Breast epithelium (tissue), 4 donors: Measurements from ENCODE around the gene RERG. TPM values are rescaled to one million over a fixed set of nuclear protein-coding genes. Genes with fewer than 3 reads are reported as not detected.
A peak's percentile ranks its signal among the peaks of the same experiment; 100 is the strongest.

Source experiments
- DNase-seq, 2 donors: peaks; one replicate each; pipeline ENCODE4 v3.0.0-alpha.2; 2019; ENCODE audit warnings: low spot score in 2 of 2
- H3K27ac ChIP-seq, 2 donors: fragments of 200-600 bp; sonication (generic) in 1 of 2; one replicate each; pipeline ENCODE4 v1.5.1; 2016 to 2019; ENCODE audit warnings: mild to moderate bottlenecking in 1 of 2
- H3K27me3 ChIP-seq, 2 donors: fragments of 200-600 bp; sonication (generic) in 1 of 2; one replicate each; pipeline versions ENCODE4 v1.5.1 to v1.6.0; 2017 to 2019; ENCODE audit warnings: control low read depth in 1 of 2, mild to moderate bottlenecking in 1 of 2
- H3K36me3 ChIP-seq: fragments of 200-600 bp; one replicate; pipeline ENCODE4 v1.5.1; 2019
- H3K4me1 ChIP-seq, 2 donors: fragments of 200-600 bp; sonication (generic); one replicate each; pipeline ENCODE4 v1.5.1; 2016 to 2019; ENCODE audit warnings: control low read depth in 1 of 2
- H3K4me3 ChIP-seq, 3 donors: fragments of 200-600 bp; sonication (generic); 1 replicate in 2 of 3; 2 replicates in 1 of 3; pipeline ENCODE4 v1.5.1; 2016 to 2019; ENCODE audit warnings: mild to moderate bottlenecking in 3 of 3, moderate library complexity in 2 of 3
- H3K9me3 ChIP-seq, 2 donors: fragments of 200-600 bp; sonication (generic) in 1 of 2; one replicate each; pipeline ENCODE4 v1.5.1; 2016 to 2019; ENCODE audit warnings: control low read depth in 1 of 2
- POLR2A ChIP-seq: fragments of 450-650 bp; IDR thresholded peaks from one replicate; pipeline ENCODE4 v1.6.1; 2016; ENCODE audit warnings: antibody characterized with exemption, mild to moderate bottlenecking, moderate library complexity
- POLR2AphosphoS5 ChIP-seq, 3 donors: sonication (generic); formaldehyde crosslinking; IDR thresholded peaks; one replicate each; pipeline ENCODE4 v1.6.1; 2017; ENCODE audit warnings: antibody characterized with exemption in 3 of 3
- intact Hi-C: fragments of 100-400 bp; cut with DNase I; formaldehyde crosslinking; loops from one replicate; pipeline ENCODE4 v1.15.1; 2023; ENCODE audit warnings: low total_unique reads
- total RNA-seq, 3 donors: library from RNA; depleted of rRNA; stranded (reverse); fragments of >200 nt; gene quantifications; one replicate each; pipeline ENCODE4 v1.1.0, GENCODE V29; 2016
- TF ChIP-seq, protein P1 (sequence below), 3 donors: fragments of 450-650 bp; IDR thresholded peaks; one replicate each; pipeline ENCODE4 v1.5.1; 2016 to 2017; ENCODE audit warnings: antibody characterized with exemption in 3 of 3, mild to moderate bottlenecking in 3 of 3, moderate library complexity in 3 of 3

RERG gene
- total RNA-seq, 3 donors from 2014 or later = 16.3 to 126 (median 60.0) TPM

DNA sequence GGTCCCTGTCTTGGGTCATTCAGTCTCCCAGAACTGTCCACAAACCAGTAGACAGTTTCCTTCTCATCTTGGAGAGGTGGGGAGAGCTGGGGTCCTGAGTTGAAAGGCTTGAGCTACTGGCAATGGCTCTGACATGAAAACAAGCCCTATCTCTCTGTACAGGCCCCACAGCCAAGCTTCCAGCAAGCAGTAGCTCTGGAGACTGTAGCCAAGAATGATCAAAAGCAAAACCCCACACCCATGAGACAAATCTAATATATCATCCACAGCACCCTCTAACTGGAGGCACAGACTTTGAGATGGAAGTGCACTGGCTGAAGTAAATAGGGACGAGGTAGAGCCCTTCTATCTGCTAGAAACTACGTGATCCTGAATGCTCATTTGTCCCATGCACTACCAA, 40.9 kb downstream of the RERG start:
- H3K4me1 ChIP-seq = no peaks in the 10 kb centered on the region
- H3K4me3 ChIP-seq = no peak overlapping the region
- H3K36me3 ChIP-seq = no peaks in the 10 kb centered on the region
- no peak for DNase-seq
- H3K27ac ChIP-seq = peak overlapping the region; percentile 43 to 78
- intact Hi-C loops = no loop called here
- H3K27me3 ChIP-seq = no peaks in the 10 kb centered on the region
- TF ChIP-seq POLR2AphosphoS5 (IDR thresholded peaks at IDR 0.05) (no peak), POLR2A (no peak)
- TF ChIP-seq, protein P1, sequence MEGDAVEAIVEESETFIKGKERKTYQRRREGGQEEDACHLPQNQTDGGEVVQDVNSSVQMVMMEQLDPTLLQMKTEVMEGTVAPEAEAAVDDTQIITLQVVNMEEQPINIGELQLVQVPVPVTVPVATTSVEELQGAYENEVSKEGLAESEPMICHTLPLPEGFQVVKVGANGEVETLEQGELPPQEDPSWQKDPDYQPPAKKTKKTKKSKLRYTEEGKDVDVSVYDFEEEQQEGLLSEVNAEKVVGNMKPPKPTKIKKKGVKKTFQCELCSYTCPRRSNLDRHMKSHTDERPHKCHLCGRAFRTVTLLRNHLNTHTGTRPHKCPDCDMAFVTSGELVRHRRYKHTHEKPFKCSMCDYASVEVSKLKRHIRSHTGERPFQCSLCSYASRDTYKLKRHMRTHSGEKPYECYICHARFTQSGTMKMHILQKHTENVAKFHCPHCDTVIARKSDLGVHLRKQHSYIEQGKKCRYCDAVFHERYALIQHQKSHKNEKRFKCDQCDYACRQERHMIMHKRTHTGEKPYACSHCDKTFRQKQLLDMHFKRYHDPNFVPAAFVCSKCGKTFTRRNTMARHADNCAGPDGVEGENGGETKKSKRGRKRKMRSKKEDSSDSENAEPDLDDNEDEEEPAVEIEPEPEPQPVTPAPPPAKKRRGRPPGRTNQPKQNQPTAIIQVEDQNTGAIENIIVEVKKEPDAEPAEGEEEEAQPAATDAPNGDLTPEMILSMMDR (IDR thresholded peaks at IDR 0.05) = no peak
- no peaks in the 10 kb centered on the region for H3K9me3 ChIP-seq

DNA sequence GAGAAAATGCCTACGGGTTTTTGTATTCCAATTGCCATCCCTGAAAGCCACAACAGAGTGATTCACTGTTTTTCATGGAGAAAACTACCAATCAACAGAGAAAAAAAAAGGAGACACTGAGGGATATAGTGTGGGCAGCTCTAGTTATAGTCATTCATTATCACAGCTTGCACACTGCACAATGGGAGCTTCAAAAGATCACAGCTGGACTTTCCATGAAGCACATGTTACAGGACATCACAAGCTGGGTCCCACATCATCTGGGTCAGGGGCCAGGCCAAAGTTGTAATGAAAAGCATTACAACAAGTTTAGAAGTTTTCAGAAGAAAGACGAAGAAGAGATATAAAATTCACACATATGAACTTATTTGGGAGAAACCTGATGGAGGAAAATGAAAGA, 41.5 kb downstream of the RERG start:
- intact Hi-C loops = no loop called here
- Histone ChIP-seq H3K27ac (peak overlapping the region; percentile 3 to 60), H3K4me1 (no peaks in the 10 kb centered on the region), H3K27me3 (no peaks in the 10 kb centered on the region), H3K9me3 (no peaks in the 10 kb centered on the region), H3K36me3 (no peaks in the 10 kb centered on the region), H3K4me3 (no peak overlapping the region)
- TF ChIP-seq, protein P1 (IDR thresholded peaks at IDR 0.05) = no peak
- no peak for TF ChIP-seq POLR2A
- TF ChIP-seq POLR2AphosphoS5 (IDR thresholded peaks at IDR 0.05) = no peak
- no peak for DNase-seq

GRCh38 chr12:15173142-15173541, 48.1 kb downstream of the RERG start:
- Histone ChIP-seq H3K4me3 (no peak overlapping the region), H3K36me3 (no peaks in the 10 kb centered on the region), H3K27me3 (no peaks in the 10 kb centered on the region), H3K9me3 (no peaks in the 10 kb centered on the region), H3K27ac (no peak overlapping the region), H3K4me1 (no peaks in the 10 kb centered on the region)
- TF ChIP-seq, protein P1 (IDR thresholded peaks at IDR 0.05) = no peak
- TF ChIP-seq POLR2AphosphoS5 (IDR thresholded peaks at IDR 0.05) = no peak
- DNase-seq = no peak
- intact Hi-C loops = no loop called here

DNA sequence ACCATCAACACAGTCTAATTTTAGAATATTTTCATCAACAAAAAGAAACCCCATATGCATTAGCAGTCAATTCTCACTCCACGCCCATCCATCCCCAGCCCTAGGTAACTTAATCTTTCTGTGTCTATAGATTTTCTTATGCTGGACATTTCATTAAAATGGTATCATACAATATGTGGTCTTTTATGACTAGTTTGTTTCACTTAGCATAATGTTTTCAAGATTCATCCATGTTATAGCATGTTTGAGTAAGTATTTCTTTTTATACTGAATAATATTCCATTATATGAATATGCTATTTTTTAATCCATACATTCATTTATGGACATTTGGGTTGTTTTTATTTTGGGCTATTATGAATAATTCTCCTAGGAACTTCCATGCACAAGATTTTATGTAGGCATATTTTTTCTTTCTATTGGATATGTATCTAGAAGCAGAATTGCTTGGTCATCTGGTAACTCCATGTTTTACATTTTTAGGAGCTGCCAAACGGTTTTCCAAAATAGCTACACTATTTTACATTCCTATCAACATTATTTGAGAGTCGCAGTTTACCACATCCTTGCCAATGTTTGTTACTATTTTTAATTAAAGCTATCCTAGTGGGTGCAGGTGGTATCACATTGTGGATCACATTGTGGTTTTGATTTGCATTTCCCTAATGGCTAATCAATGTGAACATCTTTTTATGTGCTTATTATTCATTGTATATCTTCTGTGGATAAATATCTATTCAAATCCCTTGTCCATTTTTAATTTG, 49.0 kb downstream of the RERG start:
- intact Hi-C loops = no loop called here
- H3K4me3 ChIP-seq = no peak overlapping the region
- no peak overlapping the region for H3K27ac ChIP-seq
- DNase-seq = no peak
- H3K9me3 ChIP-seq = no peaks in the 10 kb centered on the region
- no peaks in the 10 kb centered on the region for H3K36me3 ChIP-seq
- no peaks in the 10 kb centered on the region for H3K4me1 ChIP-seq
- TF ChIP-seq POLR2AphosphoS5 (IDR thresholded peaks at IDR 0.05) = no peak
- TF ChIP-seq, protein P1 (IDR thresholded peaks at IDR 0.05) = peak in 1 of 3 donors; percentile 29
- no peaks in the 10 kb centered on the region for H3K27me3 ChIP-seq

DNA sequence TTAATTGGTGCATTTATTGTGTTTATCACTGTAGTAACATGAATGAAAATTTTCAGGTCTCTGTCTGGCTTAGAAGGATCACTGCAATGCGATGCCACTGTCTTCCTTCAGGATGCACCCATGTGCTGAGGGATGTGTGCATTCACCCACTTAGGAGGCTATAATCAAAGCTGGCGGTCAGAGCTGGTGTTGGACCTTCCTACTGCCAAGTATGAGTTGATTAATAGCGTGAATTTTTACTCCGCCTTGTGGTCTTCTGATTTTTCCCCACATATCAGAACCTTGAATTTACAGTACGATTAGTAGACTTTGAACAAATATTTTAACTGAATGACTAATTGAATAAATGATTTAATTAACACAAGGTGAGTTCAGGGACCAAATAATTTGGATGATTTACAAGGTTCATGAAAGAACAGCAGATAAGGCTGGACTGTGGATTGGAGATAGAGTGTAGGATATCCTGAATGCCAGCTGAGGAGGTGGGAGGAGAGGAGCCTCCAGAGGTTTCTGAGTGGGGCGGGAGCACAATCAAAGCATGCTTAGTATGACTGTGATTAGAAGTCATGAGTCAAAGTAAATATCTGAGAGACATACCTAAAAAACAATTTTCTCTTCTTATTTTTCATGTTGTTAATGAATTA, 50.1 kb downstream of the RERG start:
- H3K4me3 ChIP-seq = no peak overlapping the region
- intact Hi-C loops = no loop called here
- H3K27ac ChIP-seq = no peak overlapping the region
- H3K36me3 ChIP-seq = no peaks in the 10 kb centered on the region
- H3K9me3 ChIP-seq = no peaks in the 10 kb centered on the region
- no peak for DNase-seq
- TF ChIP-seq, protein P1 (IDR thresholded peaks at IDR 0.05) = no peak
- no peak for TF ChIP-seq POLR2AphosphoS5 (IDR thresholded peaks at IDR 0.05)
- TF ChIP-seq POLR2A = no peak
- H3K4me1 ChIP-seq = no peaks in the 10 kb centered on the region
- H3K27me3 ChIP-seq = no peaks in the 10 kb centered on the region
